ENCODE measurements around the gene NFKBIE. TPM values are rescaled to one million over a fixed set of nuclear protein-coding genes. Genes with fewer than 3 reads are reported as not detected.
A peak's percentile ranks its signal among the peaks of the same experiment; 100 is the strongest.

NFKBIE gene
- total RNA-seq, 1 experiment from 2014 or later: 9.7 TPM

DNA sequence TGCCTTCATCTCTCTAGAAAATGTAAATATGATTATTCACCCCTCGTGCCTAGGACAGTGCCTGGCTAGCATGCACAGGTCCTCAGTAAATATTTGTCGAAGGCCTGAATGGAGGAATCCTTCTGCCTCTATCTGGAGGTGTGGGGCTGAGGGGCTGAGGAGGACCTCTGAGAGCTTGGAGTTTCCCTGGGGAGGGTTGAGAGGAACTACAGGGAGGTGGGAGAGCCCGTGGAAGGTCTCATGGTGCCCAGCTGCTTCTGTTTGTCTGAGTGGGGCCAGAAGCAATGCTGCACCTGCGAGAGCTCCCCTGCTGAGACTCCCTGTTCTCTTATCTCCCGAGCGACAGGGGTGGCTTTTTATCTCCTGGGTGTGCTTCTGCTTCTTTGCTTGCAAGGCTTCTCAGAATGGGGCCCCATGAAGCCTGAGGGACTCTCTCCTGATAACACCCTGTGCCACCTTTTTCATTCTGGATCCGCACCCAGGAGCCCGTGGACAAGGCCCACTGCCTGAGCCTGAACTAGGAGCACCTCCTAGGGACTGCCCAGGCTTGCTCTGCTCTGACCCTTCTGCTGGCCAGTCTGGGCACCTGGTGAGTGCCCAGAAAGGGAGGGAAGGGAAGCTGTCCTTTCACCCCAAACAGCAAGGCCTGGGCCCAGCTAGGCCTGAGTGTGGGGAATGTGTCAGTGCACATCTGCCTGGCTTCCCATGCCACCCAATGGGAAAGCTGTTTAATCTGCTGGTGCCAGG is 39.6 kb downstream of the NFKBIE start:
- peaks cover 17% of the 10 kb centered on the region for H3K79me1 ChIP-seq (ENCODE audit: insufficient read depth, low read depth, low read length, poor library complexity, severe bottlenecking)
- H3K4me1 ChIP-seq (ENCODE audit: insufficient read depth, low read length): peaks cover 15% of the 10 kb centered on the region; the same call in 1 of the 2 replicates
- H3K27ac ChIP-seq (ENCODE audit: insufficient read length, low read depth, low read length): no peak overlapping the region
- DNase-seq: no peak
- peaks cover 27 to 34% (median 29%) of the 10 kb centered on the region in 3 experiments for H3K36me3 Mint-ChIP-seq (ENCODE audit: insufficient read depth in 1 of 3, low read depth in 3 of 3)
- no peaks in the 10 kb centered on the region for H3K9me3 ChIP-seq (ENCODE audit: control insufficient read depth, low read depth, low read length)
- peak overlapping the region; percentile 9 for H3K9ac ChIP-seq (ENCODE audit: extremely low read depth, insufficient read length, low read length)
- no peak overlapping the region for H4K91ac ChIP-seq (ENCODE audit: insufficient read length, low read depth, low read length)
- H3K4me1 Mint-ChIP-seq: peaks cover 46 to 57% of the 10 kb centered on the region in 2 experiments
- peak overlapping the region; percentile 85 to 96 for H3K4me3 Mint-ChIP-seq
- peaks cover 14% of the 10 kb centered on the region for H3K23me2 ChIP-seq (ENCODE audit: insufficient read length, low read depth, low read length, poor library complexity, severe bottlenecking)
- TF ChIP-seq, protein P1, sequence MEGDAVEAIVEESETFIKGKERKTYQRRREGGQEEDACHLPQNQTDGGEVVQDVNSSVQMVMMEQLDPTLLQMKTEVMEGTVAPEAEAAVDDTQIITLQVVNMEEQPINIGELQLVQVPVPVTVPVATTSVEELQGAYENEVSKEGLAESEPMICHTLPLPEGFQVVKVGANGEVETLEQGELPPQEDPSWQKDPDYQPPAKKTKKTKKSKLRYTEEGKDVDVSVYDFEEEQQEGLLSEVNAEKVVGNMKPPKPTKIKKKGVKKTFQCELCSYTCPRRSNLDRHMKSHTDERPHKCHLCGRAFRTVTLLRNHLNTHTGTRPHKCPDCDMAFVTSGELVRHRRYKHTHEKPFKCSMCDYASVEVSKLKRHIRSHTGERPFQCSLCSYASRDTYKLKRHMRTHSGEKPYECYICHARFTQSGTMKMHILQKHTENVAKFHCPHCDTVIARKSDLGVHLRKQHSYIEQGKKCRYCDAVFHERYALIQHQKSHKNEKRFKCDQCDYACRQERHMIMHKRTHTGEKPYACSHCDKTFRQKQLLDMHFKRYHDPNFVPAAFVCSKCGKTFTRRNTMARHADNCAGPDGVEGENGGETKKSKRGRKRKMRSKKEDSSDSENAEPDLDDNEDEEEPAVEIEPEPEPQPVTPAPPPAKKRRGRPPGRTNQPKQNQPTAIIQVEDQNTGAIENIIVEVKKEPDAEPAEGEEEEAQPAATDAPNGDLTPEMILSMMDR (conservative IDR thresholded peaks at IDR 0.05): no peak
- no peak overlapping the region for H3K14ac ChIP-seq (ENCODE audit: insufficient read depth, low read length)
- H2BK20ac ChIP-seq (ENCODE audit: low read depth, low read length, poor library complexity, severe bottlenecking): no peak overlapping the region
- peaks cover 2% of the 10 kb centered on the region for H4K20me1 ChIP-seq (ENCODE audit: control insufficient read depth, insufficient read depth, insufficient read length)
- H3K4ac ChIP-seq (ENCODE audit: low read depth, low read length): no peak overlapping the region
- peak overlapping the region in 2 of 3 experiments; percentile 64 to 67; a peak in 4 of 7 replicates for H3K27ac Mint-ChIP-seq
- H3K9me3 Mint-ChIP-seq: no peaks in the 10 kb centered on the region; a peak in 1 of 5 replicates
- no peaks in the 10 kb centered on the region for H3K27me3 ChIP-seq (ENCODE audit: insufficient read depth, low read length)
- H3K18ac ChIP-seq (ENCODE audit: insufficient read length, low read depth, low read length): no peak overlapping the region
- H2BK5ac ChIP-seq (ENCODE audit: insufficient read length, low read length): no peak overlapping the region
- no peak overlapping the region for H3T11ph ChIP-seq (ENCODE audit: low read length)
- no peak overlapping the region for H4K5ac ChIP-seq (ENCODE audit: insufficient read length, low read depth, low read length)
- no peak overlapping the region for H3K56ac ChIP-seq (ENCODE audit: insufficient read length, low read depth, low read length)
- H2BK120ac ChIP-seq (ENCODE audit: low read depth, low read length, poor library complexity, severe bottlenecking): no peak overlapping the region
- H4K8ac ChIP-seq (replicated peaks; ENCODE audit: insufficient read length, low read depth, low read length): no peak overlapping the region
- WGBS (ENCODE audit: extremely low coverage, insufficient read length, low lambda C conversion rate): no CpG with 5 or more reads among the region's 8 CpGs
- H3K23ac ChIP-seq (ENCODE audit: insufficient read length, low read depth, low read length): no peak overlapping the region
- peaks cover 1% of the 10 kb centered on the region; the same call in 1 of the 2 replicates for H3K27me3 Mint-ChIP-seq (ENCODE audit: low read depth)
- no peak overlapping the region for H2BK12ac ChIP-seq (ENCODE audit: insufficient read length, low read depth, low read length)
- H2BK15ac ChIP-seq (ENCODE audit: low read depth, low read length): no peak overlapping the region
- no peak overlapping the region for H2AFZ ChIP-seq (ENCODE audit: low read length)
- H3K79me2 ChIP-seq (ENCODE audit: insufficient read depth, low read length): peaks cover 17% of the 10 kb centered on the region; the same call in 1 of the 2 replicates
- no peak overlapping the region for H2AK5ac ChIP-seq (ENCODE audit: insufficient read length, low read length)
- no peak overlapping the region for H3K4me2 ChIP-seq (ENCODE audit: insufficient read depth, insufficient read length, low read length)

All from H9 (cell line).